Uterus (tissue), 2 donors: ENCODE data around the gene MGAT4A.

ENCODE experiments used
- POLR2A ChIP-seq, 2 donors: fragments of 450-650 bp; IDR thresholded peaks; one replicate each; pipeline ENCODE4 v1.6.1; 2016; ENCODE audit warnings: antibody characterized with exemption in 2 of 2, mild to moderate bottlenecking in 1 of 2, moderate library complexity in 1 of 2
- TF ChIP-seq, protein P1 (sequence below), 4 experiments: fragments of 200-600 bp in 2 of 4; fragments of 450-650 bp in 2 of 4; sonication (generic) in 2 of 4; IDR thresholded peaks; one replicate each; pipeline ENCODE4 v1.5.1; 2016 to 2019; ENCODE audit warnings: antibody characterized with exemption in 4 of 4, mild to moderate bottlenecking in 2 of 4, moderate library complexity in 1 of 4

DNA sequence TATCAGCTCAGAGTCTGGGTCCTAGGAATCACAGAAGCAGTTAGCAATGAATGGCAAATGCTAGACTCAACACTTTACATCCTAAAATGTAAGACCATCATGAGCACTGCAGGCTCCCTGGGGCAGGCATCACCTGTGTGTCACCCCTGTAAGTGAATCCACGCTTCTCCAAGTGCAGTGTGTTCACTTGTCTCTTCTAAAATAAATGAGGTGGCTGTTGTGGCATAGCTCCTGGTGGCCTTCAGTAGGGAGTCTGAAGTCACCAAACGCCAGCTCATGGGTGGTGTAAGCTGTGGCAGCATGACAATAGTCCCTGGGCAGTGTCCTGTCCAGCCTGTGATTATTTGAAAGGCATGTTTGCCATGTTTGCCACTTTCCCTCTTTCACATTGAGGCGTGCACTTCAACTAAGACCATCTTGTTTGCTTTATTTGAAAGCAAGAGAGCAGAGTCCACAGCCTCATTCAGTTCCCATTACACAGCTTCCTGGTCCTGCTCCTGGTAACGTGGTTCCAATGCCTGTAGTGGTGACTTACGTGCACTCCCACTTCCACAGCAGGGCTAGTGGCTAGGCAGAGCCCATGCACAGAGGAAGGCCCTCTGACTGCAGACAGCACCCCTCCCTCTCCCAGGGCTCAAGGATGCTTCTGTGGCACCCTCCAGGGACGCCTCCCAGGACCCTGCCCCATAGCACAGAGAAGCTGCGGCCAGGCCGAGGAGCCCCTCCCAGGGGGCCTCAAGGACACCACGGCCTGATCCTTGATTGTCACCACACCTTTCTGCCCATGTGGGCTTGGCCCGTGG, 146.9 kb downstream of the MGAT4A start:
- TF ChIP-seq POLR2A (IDR thresholded peaks at IDR 0.05): no peak
- TF ChIP-seq, protein P1, sequence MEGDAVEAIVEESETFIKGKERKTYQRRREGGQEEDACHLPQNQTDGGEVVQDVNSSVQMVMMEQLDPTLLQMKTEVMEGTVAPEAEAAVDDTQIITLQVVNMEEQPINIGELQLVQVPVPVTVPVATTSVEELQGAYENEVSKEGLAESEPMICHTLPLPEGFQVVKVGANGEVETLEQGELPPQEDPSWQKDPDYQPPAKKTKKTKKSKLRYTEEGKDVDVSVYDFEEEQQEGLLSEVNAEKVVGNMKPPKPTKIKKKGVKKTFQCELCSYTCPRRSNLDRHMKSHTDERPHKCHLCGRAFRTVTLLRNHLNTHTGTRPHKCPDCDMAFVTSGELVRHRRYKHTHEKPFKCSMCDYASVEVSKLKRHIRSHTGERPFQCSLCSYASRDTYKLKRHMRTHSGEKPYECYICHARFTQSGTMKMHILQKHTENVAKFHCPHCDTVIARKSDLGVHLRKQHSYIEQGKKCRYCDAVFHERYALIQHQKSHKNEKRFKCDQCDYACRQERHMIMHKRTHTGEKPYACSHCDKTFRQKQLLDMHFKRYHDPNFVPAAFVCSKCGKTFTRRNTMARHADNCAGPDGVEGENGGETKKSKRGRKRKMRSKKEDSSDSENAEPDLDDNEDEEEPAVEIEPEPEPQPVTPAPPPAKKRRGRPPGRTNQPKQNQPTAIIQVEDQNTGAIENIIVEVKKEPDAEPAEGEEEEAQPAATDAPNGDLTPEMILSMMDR (IDR thresholded peaks at IDR 0.05): no peak
